ENCODE results near the gene ADAMTSL1.

DNA sequence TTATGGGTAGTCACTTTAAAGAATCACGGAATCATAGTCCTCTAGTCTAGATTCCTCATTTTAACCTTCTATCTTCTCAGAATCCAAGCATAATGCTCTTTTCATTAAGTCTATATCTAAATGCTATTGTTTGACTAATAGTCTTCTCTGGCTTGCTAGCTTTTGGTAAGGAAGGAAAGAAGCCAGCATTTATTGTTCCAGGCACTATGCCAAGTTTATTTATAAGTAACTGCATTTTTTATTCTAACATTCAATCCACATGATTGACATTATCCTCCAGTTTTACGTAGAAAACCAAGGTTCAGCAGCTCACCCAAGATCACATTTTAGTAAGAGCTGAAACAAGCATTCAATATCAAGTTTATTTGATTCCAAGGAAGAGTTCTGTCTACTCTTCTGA, 304.9 kb downstream of the ADAMTSL1 start:
- TF ChIP-seq, protein P1, sequence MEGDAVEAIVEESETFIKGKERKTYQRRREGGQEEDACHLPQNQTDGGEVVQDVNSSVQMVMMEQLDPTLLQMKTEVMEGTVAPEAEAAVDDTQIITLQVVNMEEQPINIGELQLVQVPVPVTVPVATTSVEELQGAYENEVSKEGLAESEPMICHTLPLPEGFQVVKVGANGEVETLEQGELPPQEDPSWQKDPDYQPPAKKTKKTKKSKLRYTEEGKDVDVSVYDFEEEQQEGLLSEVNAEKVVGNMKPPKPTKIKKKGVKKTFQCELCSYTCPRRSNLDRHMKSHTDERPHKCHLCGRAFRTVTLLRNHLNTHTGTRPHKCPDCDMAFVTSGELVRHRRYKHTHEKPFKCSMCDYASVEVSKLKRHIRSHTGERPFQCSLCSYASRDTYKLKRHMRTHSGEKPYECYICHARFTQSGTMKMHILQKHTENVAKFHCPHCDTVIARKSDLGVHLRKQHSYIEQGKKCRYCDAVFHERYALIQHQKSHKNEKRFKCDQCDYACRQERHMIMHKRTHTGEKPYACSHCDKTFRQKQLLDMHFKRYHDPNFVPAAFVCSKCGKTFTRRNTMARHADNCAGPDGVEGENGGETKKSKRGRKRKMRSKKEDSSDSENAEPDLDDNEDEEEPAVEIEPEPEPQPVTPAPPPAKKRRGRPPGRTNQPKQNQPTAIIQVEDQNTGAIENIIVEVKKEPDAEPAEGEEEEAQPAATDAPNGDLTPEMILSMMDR (IDR thresholded peaks at IDR 0.05; ENCODE audit: low read depth, low read length, missing input control): no peak
- TF ChIP-seq, protein P2, sequence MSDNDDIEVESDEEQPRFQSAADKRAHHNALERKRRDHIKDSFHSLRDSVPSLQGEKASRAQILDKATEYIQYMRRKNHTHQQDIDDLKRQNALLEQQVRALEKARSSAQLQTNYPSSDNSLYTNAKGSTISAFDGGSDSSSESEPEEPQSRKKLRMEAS (IDR thresholded peaks at IDR 0.05): no peak
- TF ChIP-seq, protein P3, sequence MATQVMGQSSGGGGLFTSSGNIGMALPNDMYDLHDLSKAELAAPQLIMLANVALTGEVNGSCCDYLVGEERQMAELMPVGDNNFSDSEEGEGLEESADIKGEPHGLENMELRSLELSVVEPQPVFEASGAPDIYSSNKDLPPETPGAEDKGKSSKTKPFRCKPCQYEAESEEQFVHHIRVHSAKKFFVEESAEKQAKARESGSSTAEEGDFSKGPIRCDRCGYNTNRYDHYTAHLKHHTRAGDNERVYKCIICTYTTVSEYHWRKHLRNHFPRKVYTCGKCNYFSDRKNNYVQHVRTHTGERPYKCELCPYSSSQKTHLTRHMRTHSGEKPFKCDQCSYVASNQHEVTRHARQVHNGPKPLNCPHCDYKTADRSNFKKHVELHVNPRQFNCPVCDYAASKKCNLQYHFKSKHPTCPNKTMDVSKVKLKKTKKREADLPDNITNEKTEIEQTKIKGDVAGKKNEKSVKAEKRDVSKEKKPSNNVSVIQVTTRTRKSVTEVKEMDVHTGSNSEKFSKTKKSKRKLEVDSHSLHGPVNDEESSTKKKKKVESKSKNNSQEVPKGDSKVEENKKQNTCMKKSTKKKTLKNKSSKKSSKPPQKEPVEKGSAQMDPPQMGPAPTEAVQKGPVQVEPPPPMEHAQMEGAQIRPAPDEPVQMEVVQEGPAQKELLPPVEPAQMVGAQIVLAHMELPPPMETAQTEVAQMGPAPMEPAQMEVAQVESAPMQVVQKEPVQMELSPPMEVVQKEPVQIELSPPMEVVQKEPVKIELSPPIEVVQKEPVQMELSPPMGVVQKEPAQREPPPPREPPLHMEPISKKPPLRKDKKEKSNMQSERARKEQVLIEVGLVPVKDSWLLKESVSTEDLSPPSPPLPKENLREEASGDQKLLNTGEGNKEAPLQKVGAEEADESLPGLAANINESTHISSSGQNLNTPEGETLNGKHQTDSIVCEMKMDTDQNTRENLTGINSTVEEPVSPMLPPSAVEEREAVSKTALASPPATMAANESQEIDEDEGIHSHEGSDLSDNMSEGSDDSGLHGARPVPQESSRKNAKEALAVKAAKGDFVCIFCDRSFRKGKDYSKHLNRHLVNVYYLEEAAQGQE (IDR thresholded peaks at IDR 0.05): no peak
- TF ChIP-seq YY1 (IDR thresholded peaks at IDR 0.05) (no peak), EGR1 (IDR thresholded peaks at IDR 0.05; ENCODE audit: low read depth in 2 of 2) (no peak), GABPA (IDR thresholded peaks at IDR 0.05 in 1 of 2, conservative IDR thresholded peaks at IDR 0.05 in 1 of 2) (no peak), RAD21 (IDR thresholded peaks at IDR 0.05) (no peak), RXRA (IDR thresholded peaks at IDR 0.05) (no peak), FOXA2 (IDR thresholded peaks at IDR 0.05) (no peak)
- TF ChIP-seq, protein P4, sequence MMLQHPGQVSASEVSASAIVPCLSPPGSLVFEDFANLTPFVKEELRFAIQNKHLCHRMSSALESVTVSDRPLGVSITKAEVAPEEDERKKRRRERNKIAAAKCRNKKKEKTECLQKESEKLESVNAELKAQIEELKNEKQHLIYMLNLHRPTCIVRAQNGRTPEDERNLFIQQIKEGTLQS (IDR thresholded peaks at IDR 0.05): no peak
